HCT116 (cell line): ENCODE results near the gene FAM131A. TPM values are rescaled to one million over a fixed set of nuclear protein-coding genes. Genes with fewer than 3 reads are reported as not detected.

Experiments
- ATAC-seq: fragments of 200-7000 bp; cut with Tn5 transposase; 2 replicates; pipeline ENCODE4 v1.9.1; 2020; ENCODE audit warnings: mild to moderate bottlenecking, moderate library complexity
- BruUV-seq: library from RNA; stranded (reverse); fragments of 400-500 nt; replicated peaks from 2 replicates; lab custom pipeline; 2021; lab: Mats Ljungman, UMichigan
- CTCF ChIA-PET: fragments of 300-600 bp; sonication (Branson Sonifier 250); formaldehyde crosslinking; loops from one replicate; lab custom pipeline; 2021; ENCODE audit warnings: antibody characterized with exemption; lab: Charles Lee
- POLR2A ChIA-PET: fragments of 300-600, 350-600 bp; sonication (Branson Sonifier 250); formaldehyde crosslinking; loops from one replicate; lab custom pipeline; 2021; ENCODE audit warnings: antibody characterized with exemption; lab: Charles Lee
- RAD21 ChIA-PET, 2 experiments: fragments of 300-600 bp; sonication (Branson Sonifier 250); formaldehyde crosslinking; loops; one replicate each; lab custom pipeline; 2023; ENCODE audit warnings: low total read pairs in 2 of 2; ENCODE audit not compliant: uncharacterized antibody in 2 of 2, unreplicated experiment in 2 of 2, low non-redundant PET in 1 of 2; lab: Charles Lee
- DNase-seq: peaks from one replicate; pipeline ENCODE4 v3.0.0-alpha.2; 2010; ENCODE audit warnings: low read depth, low spot score
- H2AFZ ChIP-seq: fragments of 200-600 bp; shearing (Covaris generic), sonication (generic); 2 replicates; pipeline ENCODE4 v1.6.1; 2017; ENCODE audit warnings: low read depth, mixed run types, mixed read lengths, antibody characterized with exemption, low read length; ENCODE audit not compliant: poor library complexity, severe bottlenecking
- H3K27ac ChIP-seq: 2 replicates; pipeline ENCODE4 v1.5.1; 2012; ENCODE audit warnings: low read depth, low read length
- H3K27me3 ChIP-seq: fragments of 200-600 bp; sonication (generic); 2 replicates; pipeline ENCODE4 v1.6.1; 2016; ENCODE audit warnings: mixed run types, low read length, mixed read lengths; ENCODE audit not compliant: insufficient read depth
- H3K36me3 ChIP-seq, 2 experiments: fragments of 200-500 bp in 1 of 2; fragments of 200-600 bp in 1 of 2; sonication (Bioruptor generic) in 1 of 2; sonication (generic) in 1 of 2; 2 replicates each; pipeline versions ENCODE4 v1.5.1 to v1.6.1; 2014 to 2016; ENCODE audit warnings: low read length in 2 of 2, inconsistent platforms in 1 of 2, mixed read lengths in 1 of 2, mixed run types in 1 of 2; ENCODE audit not compliant: insufficient read depth in 2 of 2, control insufficient read depth in 1 of 2
- H3K4me1 ChIP-seq, 2 experiments: fragments of 200-600 bp in 1 of 2; sonication (generic) in 1 of 2; 2 replicates each; pipeline versions ENCODE4 v1.5.1 to v1.6.1; 2012 to 2017; ENCODE audit warnings: low read length in 2 of 2, inconsistent platforms in 1 of 2, mild to moderate bottlenecking in 1 of 2, mixed read lengths in 1 of 2, mixed run types in 1 of 2, moderate library complexity in 1 of 2; ENCODE audit not compliant: insufficient read depth in 2 of 2, control insufficient read depth in 1 of 2
- H3K4me2 ChIP-seq: fragments of 200-600 bp; sonication (generic); 2 replicates; pipeline ENCODE4 v1.6.1; 2017; ENCODE audit warnings: mixed run types, low read length, mixed read lengths
- H3K4me3 ChIP-seq, 2 experiments: fragments of 200-600 bp in 1 of 2; sonication (generic) in 1 of 2; replicated peaks in 1 of 2; 2 replicates each; pipeline ENCODE4 v1.5.1; 2011 to 2016; ENCODE audit warnings: low read length in 2 of 2, control low read depth in 1 of 2, low read depth in 1 of 2, mild to moderate bottlenecking in 1 of 2, mixed read lengths in 1 of 2, mixed run types in 1 of 2
- H3K79me2 ChIP-seq: fragments of 200-600 bp; sonication (generic); 2 replicates; pipeline ENCODE4 v1.6.1; 2017; ENCODE audit warnings: mild to moderate bottlenecking, mixed run types, low read length, moderate library complexity, mixed read lengths; ENCODE audit not compliant: insufficient read depth
- H3K9ac ChIP-seq: fragments of 200-600 bp; sonication (generic); 2 replicates; pipeline ENCODE4 v1.6.1; 2016; ENCODE audit warnings: low read length, mixed read lengths
- H3K9me2 ChIP-seq: fragments of 200-600 bp; sonication (generic), shearing (Covaris generic); 2 replicates; pipeline ENCODE4 v1.6.1; 2017; ENCODE audit warnings: mixed run types, mild to moderate bottlenecking, moderate library complexity; ENCODE audit not compliant: insufficient read depth
- H3K9me3 ChIP-seq, 2 experiments: fragments of 200-500 bp in 1 of 2; fragments of 200-600 bp in 1 of 2; sonication (Bioruptor generic) in 1 of 2; sonication (generic) in 1 of 2; 2 replicates each; pipeline ENCODE4 v1.6.1; 2014 to 2017; ENCODE audit warnings: low read length in 2 of 2, mixed read lengths in 2 of 2, inconsistent platforms in 1 of 2, low read depth in 1 of 2, mild to moderate bottlenecking in 1 of 2, mixed run types in 1 of 2, moderate library complexity in 1 of 2; ENCODE audit not compliant: control insufficient read depth in 1 of 2, insufficient read depth in 1 of 2
- H4K20me1 ChIP-seq: fragments of 200-600 bp; sonication (generic), shearing (Covaris generic); 2 replicates; pipeline ENCODE4 v1.6.1; 2017; ENCODE audit warnings: mixed run types, mild to moderate bottlenecking, moderate library complexity; ENCODE audit not compliant: insufficient read depth
- REST ChIP-seq: IDR thresholded peaks from 2 replicates; pipeline ENCODE4 v1.6.1; 2012; ENCODE audit warnings: low read depth
- TCF7L2 ChIP-seq: IDR thresholded peaks from 2 replicates; pipeline ENCODE4 v1.7.0; 2011; ENCODE audit warnings: borderline replicate concordance, inconsistent platforms; ENCODE audit not compliant: insufficient read depth, insufficient read length; ENCODE audit errors: extremely low read depth
- ZFX ChIP-seq: fragments of 450-650 bp; IDR thresholded peaks from 2 replicates; pipeline ENCODE4 v1.6.1; 2017
- ZNF274 ChIP-seq: fragments of 200-500 bp; sonication (Bioruptor generic); IDR thresholded peaks from 2 replicates; pipeline ENCODE4 v1.6.1; 2014; ENCODE audit warnings: mild to moderate bottlenecking, low read depth, low read length, inconsistent platforms
- intact Hi-C: fragments of 100-400 bp; cut with micrococcal nuclease; formaldehyde crosslinking; loops from 2 replicates; pipeline ENCODE4 v1.10.0; 2022
- total RNA-seq: library from RNA; stranded (reverse); gene quantifications from one replicate; pipeline ENCODE4 v1.2.1, GENCODE V29; 2021; ENCODE audit not compliant: unreplicated experiment
- TF ChIP-seq, protein P1 (sequence below): IDR thresholded peaks from 2 replicates; pipeline ENCODE4 v1.6.1; 2012

Gene FAM131A
- total RNA-seq, 1 experiment from 2014 or later = 17.8 TPM

- intact Hi-C loops = no loop called here
- H2AFZ ChIP-seq = no peak overlapping the region
- H3K4me3 ChIP-seq = no peak overlapping the region
- ATAC-seq = no peak
- ChIA-PET POLR2A (no interaction called here), RAD21 (no interaction called here), CTCF (no interaction called here)
- no peaks in the 10 kb centered on the region for H3K27me3 ChIP-seq
- no peaks in the 10 kb centered on the region for H3K9me2 ChIP-seq
- H3K9me3 ChIP-seq = no peaks in the 10 kb centered on the region
- peaks cover 21 to 24% of the 10 kb centered on the region in 2 experiments; a peak in 3 of 4 replicates for H3K36me3 ChIP-seq
- no peaks in the 10 kb centered on the region for H3K79me2 ChIP-seq
- no peak for DNase-seq
- no TSS peak for BruUV-seq
- no peaks in the 10 kb centered on the region for H4K20me1 ChIP-seq
- TF ChIP-seq REST = no peak
- TF ChIP-seq ZFX = no peak
- no peak for TF ChIP-seq ZNF274
- no peak overlapping the region for H3K4me2 ChIP-seq
- no peak overlapping the region for H3K27ac ChIP-seq
- peaks cover 0 to 3% of the 10 kb centered on the region in 2 experiments; a peak in 1 of 4 replicates for H3K4me1 ChIP-seq
- no peak overlapping the region for H3K9ac ChIP-seq
Observed at GRCh38 chr3:184352897-184353545, 15.6 kb downstream of the FAM131A start.

GRCh38 chr3:184353546-184353941, 16.1 kb downstream of the FAM131A start:
- Histone ChIP-seq H3K4me1 (peaks cover 0 to 3% of the 10 kb centered on the region in 2 experiments; a peak in 1 of 4 replicates), H3K27ac (no peak overlapping the region), H2AFZ (no peak overlapping the region), H3K27me3 (no peaks in the 10 kb centered on the region), H3K9ac (no peak overlapping the region), H3K9me2 (no peaks in the 10 kb centered on the region), H3K79me2 (no peaks in the 10 kb centered on the region), H3K9me3 (no peaks in the 10 kb centered on the region), H3K36me3 (peaks cover 24% of the 10 kb centered on the region in 2 experiments; a peak in 3 of 4 replicates), H4K20me1 (no peaks in the 10 kb centered on the region), H3K4me2 (no peak overlapping the region), H3K4me3 (no peak overlapping the region)
- ChIA-PET CTCF (interaction anchor here (1.0 kb wide), 1 partner anchor 18 kb away, joined by 4 read pairs; no protein-coding TSS in a partner anchor), RAD21 (no interaction called here), POLR2A (no interaction called here)
- no peak for DNase-seq
- ATAC-seq = no peak
- intact Hi-C loops = no loop called here
- no peak for TF ChIP-seq REST
- no peak for TF ChIP-seq TCF7L2
- TF ChIP-seq, protein P1, sequence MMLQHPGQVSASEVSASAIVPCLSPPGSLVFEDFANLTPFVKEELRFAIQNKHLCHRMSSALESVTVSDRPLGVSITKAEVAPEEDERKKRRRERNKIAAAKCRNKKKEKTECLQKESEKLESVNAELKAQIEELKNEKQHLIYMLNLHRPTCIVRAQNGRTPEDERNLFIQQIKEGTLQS = no peak
- no TSS peak for BruUV-seq
